Nephron progenitor cell (in vitro differentiated cells): Measurements from ENCODE around the gene SLC39A12.
A peak's percentile ranks its signal among the peaks of the same experiment; 100 is the strongest.

Experiments used
- DNase-seq: peaks from one replicate; pipeline ENCODE4 v3.0.0; 2021
- H3K27ac Mint-ChIP-seq: 2 replicates; pipeline ENCODE4 v1.8.0; 2021; ENCODE audit warnings: mild to moderate bottlenecking, moderate library complexity, mixed read lengths
- H3K27me3 Mint-ChIP-seq: 2 replicates; pipeline ENCODE4 v1.8.0; 2021; ENCODE audit warnings: mild to moderate bottlenecking, low read depth, mixed read lengths; ENCODE audit not compliant: poor library complexity
- H3K36me3 Mint-ChIP-seq: 2 replicates; pipeline ENCODE4 v1.8.0; 2021; ENCODE audit warnings: low read depth, mixed read lengths
- H3K4me1 Mint-ChIP-seq: 2 replicates; pipeline ENCODE4 v1.8.0; 2021; ENCODE audit warnings: mixed read lengths
- H3K4me3 Mint-ChIP-seq: 2 replicates; pipeline ENCODE4 v1.8.0; 2021; ENCODE audit warnings: mild to moderate bottlenecking, moderate library complexity, mixed read lengths
- H3K9me3 Mint-ChIP-seq: 2 replicates; pipeline ENCODE4 v1.8.0; 2021; ENCODE audit warnings: mild to moderate bottlenecking, moderate library complexity, mixed read lengths
- TF ChIP-seq, protein P1 (sequence below): fragments of 200-600 bp; sonication (generic); IDR thresholded peaks from 2 replicates; pipeline ENCODE4 v1.5.0; 2021; ENCODE audit warnings: antibody characterized with exemption

The SLC39A12 gene

DNA sequence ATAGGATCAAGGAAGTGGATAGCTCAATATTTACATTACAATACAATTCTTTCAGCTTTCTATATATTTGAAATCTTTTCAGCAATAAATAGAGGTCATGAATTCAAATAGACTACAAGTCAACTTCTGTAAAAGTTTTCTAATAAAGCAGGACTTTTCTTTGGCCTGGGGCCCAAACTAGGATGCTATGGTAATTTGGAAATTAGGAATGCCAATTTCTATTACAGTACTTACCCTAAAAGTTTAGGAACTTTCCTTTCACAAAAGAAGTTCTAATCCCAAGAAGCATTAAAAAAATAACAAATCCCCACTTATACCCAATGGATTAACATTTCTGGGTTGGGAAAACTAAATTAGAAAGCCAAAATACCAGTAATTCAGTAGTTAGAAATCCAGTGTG lies 40.5 kb downstream of the SLC39A12 start:
- TF ChIP-seq, protein P1, sequence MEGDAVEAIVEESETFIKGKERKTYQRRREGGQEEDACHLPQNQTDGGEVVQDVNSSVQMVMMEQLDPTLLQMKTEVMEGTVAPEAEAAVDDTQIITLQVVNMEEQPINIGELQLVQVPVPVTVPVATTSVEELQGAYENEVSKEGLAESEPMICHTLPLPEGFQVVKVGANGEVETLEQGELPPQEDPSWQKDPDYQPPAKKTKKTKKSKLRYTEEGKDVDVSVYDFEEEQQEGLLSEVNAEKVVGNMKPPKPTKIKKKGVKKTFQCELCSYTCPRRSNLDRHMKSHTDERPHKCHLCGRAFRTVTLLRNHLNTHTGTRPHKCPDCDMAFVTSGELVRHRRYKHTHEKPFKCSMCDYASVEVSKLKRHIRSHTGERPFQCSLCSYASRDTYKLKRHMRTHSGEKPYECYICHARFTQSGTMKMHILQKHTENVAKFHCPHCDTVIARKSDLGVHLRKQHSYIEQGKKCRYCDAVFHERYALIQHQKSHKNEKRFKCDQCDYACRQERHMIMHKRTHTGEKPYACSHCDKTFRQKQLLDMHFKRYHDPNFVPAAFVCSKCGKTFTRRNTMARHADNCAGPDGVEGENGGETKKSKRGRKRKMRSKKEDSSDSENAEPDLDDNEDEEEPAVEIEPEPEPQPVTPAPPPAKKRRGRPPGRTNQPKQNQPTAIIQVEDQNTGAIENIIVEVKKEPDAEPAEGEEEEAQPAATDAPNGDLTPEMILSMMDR, result no peak
- H3K9me3 Mint-ChIP-seq, result no peaks in the 10 kb centered on the region

DNA sequence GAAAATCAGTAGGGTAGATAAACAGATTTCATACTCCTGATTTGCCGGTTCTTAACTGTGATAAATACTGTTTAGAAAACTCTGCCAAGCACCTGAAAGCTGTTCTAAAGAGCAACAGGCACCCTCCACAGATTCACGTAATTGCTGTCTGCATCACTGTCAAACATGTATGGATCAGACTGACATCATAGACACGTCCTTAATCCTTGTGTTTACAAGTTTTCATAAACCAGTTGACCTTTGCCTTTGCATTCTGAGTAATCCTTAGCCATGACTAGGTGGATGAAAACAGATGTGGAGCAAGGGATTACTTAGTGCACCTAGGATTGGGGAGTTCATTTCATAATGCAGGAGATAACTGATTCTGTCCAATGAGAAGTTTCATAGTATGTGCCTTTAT lies 41.6 kb downstream of the SLC39A12 start:
- H3K27ac Mint-ChIP-seq, result no peak overlapping the region

More for the DNA sequence above, 40.5 kb downstream of the SLC39A12 start:
- Mint-ChIP-seq H3K36me3 (no peaks in the 10 kb centered on the region), H3K4me3 (no peak overlapping the region), H3K4me1 (no peaks in the 10 kb centered on the region), H3K27me3 (no peaks in the 10 kb centered on the region), H3K27ac (no peak overlapping the region)
- DNase-seq, result no peak

DNA sequence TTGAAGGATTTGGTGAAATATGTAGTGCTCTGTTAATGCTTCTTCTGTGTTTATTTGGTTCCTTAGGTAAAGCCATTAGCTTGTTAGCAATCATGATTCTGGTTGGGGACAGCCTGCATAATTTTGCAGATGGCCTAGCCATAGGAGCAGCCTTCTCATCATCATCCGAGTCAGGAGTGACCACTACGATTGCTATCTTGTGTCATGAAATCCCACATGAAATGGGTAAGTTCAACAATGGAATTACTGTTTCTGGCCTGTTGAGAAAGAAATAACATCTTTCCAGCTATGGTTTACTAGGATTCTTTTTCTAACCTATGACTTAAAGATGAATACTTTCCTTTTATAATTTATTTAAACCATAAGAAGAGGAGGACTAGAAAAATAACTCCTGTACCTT lies 48.9 kb downstream of the SLC39A12 start:
- peaks cover 6% of the 10 kb centered on the region for H3K4me1 Mint-ChIP-seq
- no peak overlapping the region for H3K27ac Mint-ChIP-seq
- no peak for DNase-seq
- no peak overlapping the region for H3K4me3 Mint-ChIP-seq
- H3K27me3 Mint-ChIP-seq, result no peaks in the 10 kb centered on the region
- TF ChIP-seq, protein P1, result no peak
- no peaks in the 10 kb centered on the region for H3K9me3 Mint-ChIP-seq
- no peaks in the 10 kb centered on the region for H3K36me3 Mint-ChIP-seq

More for the DNA sequence above, 41.6 kb downstream of the SLC39A12 start:
- no peaks in the 10 kb centered on the region for H3K27me3 Mint-ChIP-seq
- H3K4me3 Mint-ChIP-seq, result no peak overlapping the region
- H3K4me1 Mint-ChIP-seq, result no peaks in the 10 kb centered on the region
- no peaks in the 10 kb centered on the region for H3K36me3 Mint-ChIP-seq
- TF ChIP-seq, protein P1, result no peak
- H3K9me3 Mint-ChIP-seq, result no peaks in the 10 kb centered on the region
- no peak for DNase-seq

DNA sequence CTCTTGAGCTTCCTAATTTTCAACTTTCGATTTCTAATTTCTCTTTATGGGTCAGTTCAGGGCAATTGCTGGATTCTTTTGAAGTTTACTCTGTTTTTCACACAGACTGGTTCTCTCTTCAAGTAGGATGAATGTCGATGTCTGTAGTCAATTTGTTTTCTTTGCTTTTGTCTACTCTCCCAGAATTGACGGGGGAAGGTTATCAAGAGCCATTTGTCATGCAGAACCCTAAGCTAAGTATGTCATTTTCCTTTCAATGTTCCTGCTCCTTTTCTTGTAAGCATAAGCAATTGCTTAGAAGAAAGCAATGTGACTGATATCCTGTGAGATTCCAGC lies 53.7 kb downstream of the SLC39A12 start:
- Mint-ChIP-seq H3K9me3 (no peaks in the 10 kb centered on the region), H3K4me3 (peak overlapping the region; percentile 19), H3K27ac (peak overlapping the region; percentile 92), H3K36me3 (no peaks in the 10 kb centered on the region), H3K4me1 (peaks cover 26% of the 10 kb centered on the region), H3K27me3 (no peaks in the 10 kb centered on the region)
- DNase-seq, result no peak
- TF ChIP-seq, protein P1, result no peak

DNA sequence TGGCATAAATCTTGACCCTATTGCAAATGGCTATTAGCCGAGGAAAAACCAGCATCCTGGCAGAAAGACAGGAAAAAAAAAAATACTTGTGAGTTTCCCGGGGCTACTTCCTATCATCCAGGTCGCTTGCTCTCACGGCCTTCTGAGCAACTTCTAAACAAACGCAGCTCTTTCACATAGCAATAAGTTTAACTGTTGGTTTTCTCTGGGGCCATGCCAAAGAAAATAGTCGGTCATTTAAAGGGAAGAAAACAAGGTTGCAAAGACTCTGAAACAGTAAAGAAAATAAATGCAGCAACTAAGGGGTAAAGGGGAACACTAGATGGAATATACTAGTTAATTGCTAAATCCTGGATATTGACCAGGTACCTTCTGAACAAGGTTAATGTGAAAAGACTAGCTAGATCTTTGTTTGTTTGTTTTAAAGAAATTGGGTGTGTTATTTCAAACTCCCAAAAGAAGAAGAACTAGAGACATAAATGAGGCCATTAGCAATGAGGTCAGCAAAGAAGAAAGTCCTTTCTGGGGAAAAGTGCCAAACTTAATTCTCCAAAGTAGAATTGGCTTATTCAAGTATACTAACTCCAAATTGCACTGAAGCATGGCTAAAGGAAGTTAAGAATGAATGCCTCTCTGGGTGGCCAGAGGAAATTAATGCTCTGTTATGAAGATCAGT lies 54.2 kb downstream of the SLC39A12 start:
- peak overlapping the region; percentile 92 for H3K27ac Mint-ChIP-seq
- peak overlapping the region; percentile 19 for H3K4me3 Mint-ChIP-seq
- no peaks in the 10 kb centered on the region for H3K9me3 Mint-ChIP-seq
- H3K27me3 Mint-ChIP-seq, result no peaks in the 10 kb centered on the region
- DNase-seq, result no peak
- peaks cover 26% of the 10 kb centered on the region for H3K4me1 Mint-ChIP-seq
- no peaks in the 10 kb centered on the region for H3K36me3 Mint-ChIP-seq
- TF ChIP-seq, protein P1, result no peak

DNA sequence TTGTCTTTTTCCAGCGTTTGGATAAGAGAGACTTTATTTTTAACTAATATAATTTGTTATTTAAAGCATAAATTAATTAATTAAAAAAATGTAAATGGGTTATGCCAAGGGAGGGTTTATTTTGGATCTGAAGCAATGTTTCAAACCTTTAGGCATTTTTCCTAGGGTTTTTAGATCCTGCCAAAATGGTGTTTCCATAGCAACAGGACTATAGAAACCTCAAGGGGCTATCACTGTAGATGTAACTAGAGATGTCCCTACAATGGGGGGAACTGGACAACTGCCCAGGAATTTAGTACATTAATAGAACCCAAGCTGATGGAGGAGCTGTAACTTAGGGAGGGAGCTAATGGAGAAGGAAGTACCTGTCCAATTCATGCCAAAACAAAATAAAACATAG lies 57.3 kb downstream of the SLC39A12 start:
- Mint-ChIP-seq H3K4me1 (peaks cover 26% of the 10 kb centered on the region), H3K27me3 (no peaks in the 10 kb centered on the region), H3K27ac (no peak overlapping the region), H3K4me3 (no peak overlapping the region), H3K9me3 (no peaks in the 10 kb centered on the region), H3K36me3 (no peaks in the 10 kb centered on the region)
- DNase-seq, result no peak
- TF ChIP-seq, protein P1, result no peak
